GM12892 (cell line): ENCODE measurements around the gene SI.
"Not testable (repeated sequence)": the region's sequence is repeated elsewhere in the genome, so short reads cannot be mapped to it uniquely, and the experiment has no call there.

Source experiments
- DNase-seq: peaks from one replicate; pipeline ENCODE4 v3.0.0; 2011; ENCODE audit not compliant: insufficient read length
- FAIRE-seq: peaks from 2 replicates; lab custom pipeline; 2011; peaks lifted over from hg19 to GRCh38; lab: Jason Lieb, UNC
- POLR2A ChIP-seq: IDR thresholded peaks from 2 replicates; pipeline ENCODE4 v1.6.1; 2011; ENCODE audit warnings: low read depth, low read length, control low read depth
- POLR2AphosphoS5 ChIP-seq: IDR thresholded peaks from 2 replicates; pipeline ENCODE4 v1.6.1; 2011; ENCODE audit warnings: low read depth, low read length, control low read depth
- TAF1 ChIP-seq: IDR thresholded peaks from 2 replicates; pipeline ENCODE4 v1.6.1; 2011; ENCODE audit warnings: low read depth, mild to moderate bottlenecking, control low read depth, low read length, borderline replicate concordance

The SI gene

GRCh38 chr3:164952966-164953365 is 125.3 kb downstream of the SI start:
- TF ChIP-seq TAF1 (no peak), POLR2AphosphoS5 (no peak), POLR2A (no peak)

GRCh38 chr3:164951403-164951802 is 126.9 kb downstream of the SI start:
- DNase-seq, FAIRE-seq: not testable (repeated sequence)

More at GRCh38 chr3:164952966-164953365, 125.3 kb downstream of the SI start:
- no peak for DNase-seq
- FAIRE-seq: no peak

GRCh38 chr3:164940745-164941144 is 137.6 kb downstream of the SI start:
- no peak for FAIRE-seq
- TF ChIP-seq POLR2AphosphoS5: no peak
- TF ChIP-seq TAF1: no peak
- TF ChIP-seq POLR2A: no peak
- no peak for DNase-seq

GRCh38 chr3:164929642-164930041 is 148.7 kb downstream of the SI start:
- TF ChIP-seq POLR2A: no peak
- TF ChIP-seq POLR2AphosphoS5: no peak
- TF ChIP-seq TAF1: no peak
- DNase-seq (no peak), FAIRE-seq (no peak)
